ENCODE data around the gene FNDC3B. TPM values are rescaled to one million over a fixed set of nuclear protein-coding genes. Genes with fewer than 3 reads are reported as not detected.

FNDC3B gene
- total RNA-seq, 1 donor from 2014 or later, result 68.5 TPM

GRCh38 chr3:172263781-172264486 lies 224.6 kb downstream of the FNDC3B start:
- Histone ChIP-seq H3K4me3 (no peak overlapping the region), H3K27ac (no peak overlapping the region), H3K36me3 (peaks cover 0 to 5% of the 10 kb centered on the region in 2 donors), H3K27me3 (no peaks in the 10 kb centered on the region), H3K4me1 (peaks cover 14% of the 10 kb centered on the region), H3K9me3 (no peaks in the 10 kb centered on the region)
- DNase-seq (ENCODE audit: extremely low spot score in 2 of 2), result no peak
- intact Hi-C loops (cut with DNase I), result loop anchor here (10.0 kb wide), 1 partner anchor 139 kb away; no protein-coding TSS in a partner anchor
- TF ChIP-seq POLR2AphosphoS5 (IDR thresholded peaks at IDR 0.05; ENCODE audit: insufficient read depth in 1 of 2, low read depth in 1 of 2) (no peak), POLR2A (IDR thresholded peaks at IDR 0.05) (no peak), CTCF (IDR thresholded peaks at IDR 0.05) (no peak)

GRCh38 chr3:172266103-172266502 lies 226.7 kb downstream of the FNDC3B start:
- Histone ChIP-seq H3K9me3 (no peaks in the 10 kb centered on the region), H3K4me1 (peaks cover 1% of the 10 kb centered on the region), H3K4me3 (no peak overlapping the region), H3K27ac (no peak overlapping the region), H3K36me3 (peaks cover 0 to 5% of the 10 kb centered on the region in 2 donors), H3K27me3 (no peaks in the 10 kb centered on the region)
- DNase-seq (ENCODE audit: extremely low spot score in 2 of 2), result no peak
- TF ChIP-seq POLR2A (IDR thresholded peaks at IDR 0.05), result no peak
- intact Hi-C loops (cut with DNase I), result loop anchor here (10.0 kb wide), 1 partner anchor 141 kb away; no protein-coding TSS in a partner anchor

- H3K4me1 ChIP-seq, result peaks cover 17% of the 10 kb centered on the region
- TF ChIP-seq CTCF (IDR thresholded peaks at IDR 0.05) (no peak), POLR2A (IDR thresholded peaks at IDR 0.05) (no peak), POLR2AphosphoS5 (IDR thresholded peaks at IDR 0.05; ENCODE audit: insufficient read depth in 1 of 2, low read depth in 1 of 2) (no peak)
Measured at GRCh38 chr3:172268425-172268824, 229.0 kb downstream of the FNDC3B start.

GRCh38 chr3:172268868-172269267 lies 229.5 kb downstream of the FNDC3B start:
- TF ChIP-seq POLR2A (IDR thresholded peaks at IDR 0.05) (no peak), POLR2AphosphoS5 (IDR thresholded peaks at IDR 0.05; ENCODE audit: insufficient read depth in 1 of 2, low read depth in 1 of 2) (no peak), CTCF (IDR thresholded peaks at IDR 0.05) (no peak)
- DNase-seq (ENCODE audit: extremely low spot score in 2 of 2), result no peak
- H3K36me3 ChIP-seq, result peaks cover 0 to 5% of the 10 kb centered on the region in 2 donors
- no peaks in the 10 kb centered on the region for H3K9me3 ChIP-seq
- H3K27me3 ChIP-seq, result no peaks in the 10 kb centered on the region
- H3K4me3 ChIP-seq, result no peak overlapping the region
- H3K27ac ChIP-seq, result no peak overlapping the region
- intact Hi-C loops (cut with DNase I), result loop anchor here (10.0 kb wide), 1 partner anchor 144 kb away; no protein-coding TSS in a partner anchor
- peaks cover 21% of the 10 kb centered on the region for H3K4me1 ChIP-seq

More at GRCh38 chr3:172268425-172268824, 229.0 kb downstream of the FNDC3B start:
- no peak overlapping the region for H3K27ac ChIP-seq
- H3K9me3 ChIP-seq, result no peaks in the 10 kb centered on the region
- intact Hi-C loops (cut with DNase I), result loop anchor here (10.0 kb wide), 1 partner anchor 144 kb away; no protein-coding TSS in a partner anchor
- DNase-seq (ENCODE audit: extremely low spot score in 2 of 2), result no peak
- H3K27me3 ChIP-seq, result no peaks in the 10 kb centered on the region
- H3K4me3 ChIP-seq, result no peak overlapping the region
- H3K36me3 ChIP-seq, result peaks cover 0 to 5% of the 10 kb centered on the region in 2 donors

GRCh38 chr3:172270557-172271166 lies 231.3 kb downstream of the FNDC3B start:
- Histone ChIP-seq H3K4me1 (peaks cover 21% of the 10 kb centered on the region), H3K9me3 (no peaks in the 10 kb centered on the region), H3K27ac (no peak overlapping the region), H3K27me3 (no peaks in the 10 kb centered on the region), H3K4me3 (no peak overlapping the region), H3K36me3 (peaks cover 0 to 5% of the 10 kb centered on the region in 2 donors)
- TF ChIP-seq POLR2AphosphoS5 (IDR thresholded peaks at IDR 0.05; ENCODE audit: insufficient read depth in 1 of 2, low read depth in 1 of 2) (no peak), CTCF (IDR thresholded peaks at IDR 0.05) (no peak), POLR2A (IDR thresholded peaks at IDR 0.05) (no peak)
- DNase-seq (ENCODE audit: extremely low spot score in 2 of 2), result no peak
- intact Hi-C loops (cut with DNase I), result no loop called here

Data from vagina (tissue), 2 donors.